Hematopoietic multipotent progenitor cell treated with erythropoietin and hydrocortisone succinate and interleukin-3 and kit ligand, for 17 days (in vitro differentiated cells): ENCODE data around the gene SRSF5.

Experiments
- DNase-seq: peaks from one replicate; pipeline ENCODE4 v3.0.0-alpha.2; 2015; ENCODE audit warnings: low spot score

The SRSF5 gene

DNA sequence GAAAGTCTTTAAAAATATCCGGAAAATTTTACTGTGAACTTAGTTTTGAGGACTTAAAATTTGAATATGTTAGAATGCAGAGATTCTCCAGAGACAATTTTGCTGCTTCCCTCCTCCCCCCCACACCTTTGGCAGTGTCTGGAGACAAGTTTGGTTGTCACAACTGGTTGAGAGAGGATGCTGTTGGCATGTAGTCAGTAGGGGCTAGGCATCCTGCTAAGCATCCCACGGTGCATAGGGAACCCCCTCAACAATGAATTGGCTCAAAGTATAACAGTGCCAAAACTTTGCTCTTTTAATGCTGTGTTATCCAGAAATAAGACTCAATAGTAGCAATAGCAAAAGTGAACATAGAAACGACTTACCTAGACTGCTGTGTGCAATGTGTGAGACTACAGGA, 3.6 kb downstream of the SRSF5 start:
- no peak for DNase-seq

DNA sequence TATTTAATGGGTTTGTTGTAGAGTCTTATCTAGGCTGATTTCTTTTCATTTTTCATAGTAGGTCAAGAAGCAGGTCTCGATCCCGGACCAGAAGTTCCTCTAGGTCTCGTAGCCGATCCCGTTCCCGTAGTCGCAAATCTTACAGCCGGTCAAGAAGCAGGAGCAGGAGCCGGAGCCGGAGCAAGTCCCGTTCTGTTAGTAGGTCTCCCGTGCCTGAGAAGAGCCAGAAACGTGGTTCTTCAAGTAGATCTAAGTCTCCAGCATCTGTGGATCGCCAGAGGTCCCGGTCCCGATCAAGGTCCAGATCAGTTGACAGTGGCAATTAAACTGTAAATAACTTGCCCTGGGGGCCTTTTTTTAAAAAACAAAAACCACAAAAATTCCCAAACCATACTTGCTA, 4.2 kb downstream of the SRSF5 start:
- no peak for DNase-seq

DNA sequence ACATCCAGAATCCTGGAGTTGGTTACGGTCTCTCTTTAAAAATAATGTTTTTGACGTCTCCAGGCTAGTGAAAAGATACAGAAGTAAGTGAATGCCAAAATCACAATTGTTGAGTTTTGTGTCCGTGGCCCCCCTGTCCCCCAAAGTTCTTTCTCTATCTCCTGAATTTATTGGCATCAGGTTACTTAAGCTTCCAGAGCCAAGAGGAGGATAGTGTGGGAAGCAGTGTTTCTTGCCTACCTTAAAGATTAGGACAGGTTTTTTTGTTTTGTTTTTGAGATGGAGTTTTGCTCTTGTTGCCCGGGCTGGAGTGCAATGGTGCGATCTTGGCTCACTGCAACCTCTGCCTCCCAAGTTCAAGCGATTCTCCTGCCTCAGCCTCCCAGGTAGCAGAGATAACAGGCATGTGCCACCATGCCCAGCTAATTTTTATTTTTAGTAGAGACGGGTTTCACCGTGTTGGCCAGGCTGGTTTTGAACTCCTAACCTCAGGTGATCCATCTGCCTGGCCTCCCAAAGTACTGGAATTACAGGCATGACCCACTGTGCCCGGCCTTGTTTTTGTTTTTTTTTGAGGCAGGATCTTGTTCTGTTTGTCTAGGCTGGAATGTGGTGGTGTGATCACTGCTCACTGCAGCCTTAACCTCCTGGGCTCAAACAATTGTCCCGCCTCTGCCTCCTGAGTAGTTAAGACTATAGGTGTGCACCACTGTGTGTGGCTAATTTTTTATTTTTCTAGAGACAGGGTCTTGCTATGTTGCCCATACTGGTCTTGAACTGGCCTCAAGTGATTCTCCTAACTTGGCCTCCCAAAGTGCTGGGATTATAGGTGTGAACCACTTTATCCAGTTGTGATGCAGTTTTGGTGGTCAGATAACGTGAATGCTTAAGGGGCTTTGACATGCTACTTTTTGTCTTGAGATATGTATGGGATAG, 5.4 kb downstream of the SRSF5 start:
- no peak for DNase-seq

DNA sequence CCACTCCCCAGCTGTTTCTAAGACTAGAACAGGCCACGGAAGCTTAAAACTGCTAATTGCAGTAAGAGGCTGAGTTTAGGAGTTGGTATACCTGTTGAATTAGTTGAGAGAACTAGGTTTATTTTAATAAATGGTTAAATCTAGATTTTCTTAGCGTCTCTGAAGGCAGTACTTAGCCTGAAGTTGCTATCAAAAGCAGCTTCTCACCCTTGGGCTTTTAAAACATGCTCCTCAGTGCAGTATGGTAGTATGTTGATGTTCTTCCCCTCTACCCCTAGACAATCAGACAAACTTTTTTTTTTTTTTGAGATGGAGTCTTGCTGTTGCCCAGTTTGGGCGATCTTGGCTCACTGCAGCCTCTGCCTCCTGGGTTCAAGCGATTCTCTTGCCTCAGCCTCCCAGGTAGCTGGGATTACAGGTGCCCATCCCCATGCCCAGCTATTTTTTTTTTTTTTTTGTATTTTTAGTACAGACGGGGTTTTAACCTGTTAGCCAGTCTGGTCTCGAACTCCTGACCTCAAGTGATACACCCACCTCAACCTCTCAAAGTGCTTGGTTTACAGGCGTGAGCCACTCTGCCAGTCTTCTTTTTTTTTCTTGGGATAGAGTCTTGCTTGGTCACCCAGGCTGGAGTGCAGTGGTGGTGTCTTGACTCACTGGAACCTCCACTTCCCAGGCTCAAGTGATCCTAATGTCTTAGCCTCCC, 6.8 kb downstream of the SRSF5 start:
- DNase-seq = no peak

DNA sequence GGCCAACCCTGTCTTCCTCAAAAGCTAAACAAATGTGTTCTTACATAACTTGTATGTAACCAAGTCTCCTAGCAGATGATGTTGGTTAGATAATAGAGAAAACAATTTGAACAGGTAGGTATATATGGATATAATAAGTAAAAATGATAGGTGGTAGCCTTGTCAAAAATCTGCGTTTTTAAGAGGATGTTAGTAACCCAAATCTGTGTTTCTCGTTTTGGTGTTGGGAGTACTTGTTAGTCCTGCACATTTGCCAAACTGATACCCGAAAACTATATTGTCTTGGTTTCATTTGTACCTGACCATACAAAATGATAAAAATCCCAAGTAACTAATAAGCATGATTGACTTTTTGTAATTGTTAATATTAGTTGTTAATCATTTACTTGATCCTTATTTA, 8.1 kb downstream of the SRSF5 start:
- no peak for DNase-seq

DNA sequence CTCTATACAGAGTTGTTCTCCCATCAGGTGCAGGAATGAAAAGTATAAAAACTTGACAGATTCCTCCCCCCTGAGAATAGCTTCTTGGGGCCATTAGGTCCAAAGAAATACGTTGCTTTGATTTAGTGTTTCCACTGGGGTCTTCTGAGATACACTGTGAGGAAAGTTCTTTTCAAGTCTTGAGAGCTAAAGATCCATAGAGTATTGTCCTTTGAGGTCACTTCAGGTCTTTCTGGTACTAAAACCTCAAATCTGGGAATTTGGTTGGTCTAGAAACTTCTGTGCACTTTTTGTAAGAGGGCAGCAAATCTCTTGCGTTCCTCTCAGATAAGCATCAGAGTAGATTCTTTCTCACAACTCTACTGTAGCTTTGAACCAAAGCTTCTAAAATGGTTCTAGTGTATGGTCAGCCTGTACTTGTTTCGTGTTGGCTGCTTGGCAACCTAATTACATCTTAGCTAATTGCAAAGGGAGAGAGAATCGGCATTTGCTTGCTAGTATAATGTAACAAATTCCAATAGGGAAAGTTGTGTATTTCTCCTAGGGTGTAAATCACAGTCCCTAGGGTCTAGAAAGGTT, 10.0 kb downstream of the SRSF5 start:
- DNase-seq = no peak

DNA sequence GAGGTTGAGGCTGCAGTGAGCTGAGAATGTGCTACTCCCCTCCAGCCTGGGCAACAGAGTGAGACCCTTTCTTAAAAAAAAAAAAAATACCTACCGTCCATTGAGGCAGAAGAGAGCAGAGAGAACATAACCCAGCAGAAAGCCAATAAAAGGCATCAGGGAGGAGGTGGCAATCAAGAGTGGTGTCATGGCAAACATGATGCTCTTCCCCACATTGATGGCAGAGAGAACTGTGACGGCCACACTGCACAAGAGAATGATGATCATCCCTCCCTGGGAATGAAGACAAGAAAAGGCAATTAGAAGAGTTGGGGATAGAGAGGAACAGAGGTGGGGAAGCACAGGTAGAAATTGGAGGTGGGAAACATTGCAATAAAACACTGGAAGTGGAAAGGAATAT, 12.1 kb downstream of the SRSF5 start:
- no peak for DNase-seq

DNA sequence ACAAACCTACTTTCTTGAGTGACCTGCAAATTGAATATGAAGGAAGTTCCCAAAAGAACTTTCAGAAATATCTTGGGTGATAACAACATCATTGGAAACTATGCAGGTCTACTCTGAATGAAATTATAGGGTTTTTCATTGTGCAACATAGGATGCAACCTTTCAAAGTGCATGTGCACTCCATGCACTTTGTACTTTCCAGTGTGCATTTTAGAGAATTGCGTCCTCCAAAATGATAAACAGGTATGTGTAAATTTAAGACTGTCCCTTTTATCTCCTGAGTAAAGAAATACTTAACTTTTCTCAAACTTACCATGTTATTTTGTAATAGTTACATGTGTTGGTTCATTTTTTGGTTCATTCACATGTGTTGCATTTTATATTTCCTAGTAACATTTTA, 13.2 kb downstream of the SRSF5 start:
- DNase-seq = no peak

DNA sequence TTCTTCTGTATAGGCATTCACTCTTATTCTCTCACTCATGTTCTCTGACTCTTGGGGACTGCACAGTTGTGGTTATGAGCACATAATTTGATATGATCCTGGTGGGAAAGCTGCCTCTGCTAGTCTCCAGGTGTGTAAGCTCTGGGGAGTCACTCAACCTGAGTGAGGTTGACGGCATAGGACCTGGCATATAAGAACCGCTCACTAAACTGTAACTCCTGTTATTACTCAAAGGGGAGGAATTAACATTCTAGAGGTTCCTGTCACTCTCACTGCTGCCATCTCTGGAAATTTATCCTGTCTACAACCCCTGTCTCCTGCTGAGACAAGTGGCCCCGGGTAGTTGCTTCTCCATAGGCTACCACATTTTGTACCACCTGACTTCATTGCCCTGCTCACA, 14.0 kb downstream of the SRSF5 start:
- DNase-seq = no peak

DNA sequence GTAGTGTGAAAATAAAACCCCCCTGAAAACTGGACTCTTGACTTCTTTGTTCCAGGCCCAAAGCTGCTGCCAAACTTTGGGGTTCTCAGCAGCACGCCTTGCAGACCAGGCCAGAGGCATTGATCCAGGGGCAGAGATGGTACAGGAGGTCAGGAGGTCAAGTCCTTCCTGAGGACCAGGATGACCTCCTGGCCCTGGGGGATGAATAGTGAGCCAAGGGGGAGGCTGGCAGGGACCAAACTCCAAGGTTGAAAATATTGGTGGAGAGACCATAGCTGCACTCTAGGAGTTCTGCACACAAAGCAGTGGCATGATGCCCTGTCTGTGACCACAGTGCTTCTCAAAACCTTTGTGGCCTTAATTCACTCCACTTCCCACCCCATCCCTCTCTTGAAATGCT, 18.0 kb downstream of the SRSF5 start:
- no peak for DNase-seq

DNA sequence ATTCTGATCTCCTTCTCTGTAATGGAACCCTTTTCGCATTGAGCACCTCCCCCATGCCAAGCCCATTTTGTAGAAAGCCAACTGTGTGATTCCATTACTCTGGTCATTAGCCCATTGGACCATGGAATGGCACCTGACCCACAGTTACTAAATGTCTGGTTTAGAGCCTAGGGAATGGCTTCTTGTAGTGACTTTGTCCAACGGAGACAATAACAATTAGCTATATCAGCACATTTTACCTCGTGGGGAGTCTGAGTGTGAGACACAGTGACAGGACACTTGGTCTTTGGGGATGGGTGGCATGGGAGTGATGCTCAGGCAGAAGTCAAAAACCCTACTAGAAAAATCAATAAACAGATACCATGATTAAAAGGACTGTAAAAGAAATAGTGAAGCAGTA, 19.7 kb downstream of the SRSF5 start:
- DNase-seq = no peak

DNA sequence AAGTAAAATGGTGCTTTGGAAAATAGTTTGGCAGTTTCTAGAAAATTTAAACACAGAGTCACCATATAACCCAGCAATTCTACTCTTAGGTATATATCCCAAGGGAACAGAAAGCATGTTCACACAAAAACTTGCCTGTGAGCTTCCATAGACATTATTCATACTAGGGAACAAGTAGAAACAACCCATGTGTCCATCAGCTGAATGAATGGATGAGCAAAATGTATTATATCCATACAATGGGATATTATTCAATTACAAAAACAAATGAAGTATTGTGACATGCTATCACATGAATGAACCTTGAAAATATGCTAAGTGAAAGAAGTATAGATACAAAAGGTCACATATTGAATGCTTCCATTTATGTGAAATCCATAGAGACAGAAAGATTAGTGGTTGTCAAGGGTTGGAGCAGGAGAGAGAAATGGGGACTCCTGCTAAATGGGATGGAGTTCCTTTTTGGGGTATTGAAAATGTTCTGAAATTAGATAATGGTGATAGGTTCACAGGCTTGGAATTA, 22.2 kb downstream of the SRSF5 start:
- no peak for DNase-seq

DNA sequence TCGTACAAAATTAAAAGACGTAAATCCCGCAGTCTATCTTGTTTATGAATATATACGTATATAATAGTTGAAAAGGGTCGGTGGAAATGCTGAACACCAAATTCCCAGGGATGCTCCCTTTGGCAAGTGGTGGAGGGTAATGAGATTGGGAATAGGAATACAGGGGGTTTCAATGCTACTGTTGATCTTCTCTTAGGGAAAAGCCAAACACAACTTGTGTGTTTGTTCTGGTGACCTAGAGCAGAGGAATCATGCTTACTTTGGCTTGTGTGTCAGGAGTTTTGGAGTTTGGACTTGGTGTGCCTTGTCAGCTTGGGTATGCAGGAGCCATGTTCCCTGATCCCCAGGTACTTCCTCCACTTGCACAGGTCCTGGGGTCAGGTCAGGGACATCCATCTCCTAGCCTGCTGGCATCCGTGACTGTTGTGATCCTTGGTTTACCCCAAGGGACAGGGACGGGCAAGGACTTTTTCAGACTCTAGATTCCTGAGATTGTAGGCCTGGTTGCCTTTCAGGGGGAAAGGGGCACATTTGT, 26.0 kb downstream of the SRSF5 start:
- no peak for DNase-seq

DNA sequence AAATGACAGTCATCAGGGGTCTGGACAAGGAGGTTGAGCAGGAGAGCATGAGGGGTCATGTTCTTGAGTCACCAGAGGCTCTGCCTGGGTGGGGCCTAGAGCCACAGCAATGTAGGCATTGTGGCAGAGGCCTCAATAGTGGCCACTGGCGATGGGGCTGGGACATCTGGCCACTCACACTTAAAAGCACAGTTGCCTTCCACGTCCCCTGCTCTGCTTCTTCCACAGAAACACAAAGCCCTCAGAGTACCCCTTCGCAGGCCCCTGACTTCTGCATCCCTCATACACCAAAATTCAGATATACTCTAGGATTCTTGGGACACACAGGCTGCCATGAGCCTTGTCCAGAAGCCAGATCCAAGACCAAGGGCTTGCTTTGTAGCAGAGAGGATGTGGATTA, 27.8 kb downstream of the SRSF5 start:
- no peak for DNase-seq

DNA sequence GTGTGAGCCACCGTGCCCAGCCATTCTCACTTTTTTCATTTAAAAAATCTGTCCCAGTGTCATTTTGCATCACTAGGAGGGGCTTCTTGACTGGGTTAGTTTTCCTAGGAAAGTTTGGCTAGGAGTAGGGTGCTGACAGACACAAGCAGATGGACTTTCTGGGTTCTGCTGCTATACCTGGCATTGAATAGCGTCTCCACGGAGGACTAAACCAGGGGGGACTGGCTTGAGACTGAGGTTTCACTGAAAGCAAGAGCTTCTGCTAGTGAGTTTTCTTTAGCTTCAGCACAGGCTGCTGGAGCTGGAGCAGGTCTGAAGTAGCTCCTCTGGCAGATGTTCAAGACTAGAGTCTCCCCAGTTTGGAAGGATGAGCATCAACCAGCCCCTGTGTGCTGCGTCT, 28.7 kb downstream of the SRSF5 start:
- no peak for DNase-seq

DNA sequence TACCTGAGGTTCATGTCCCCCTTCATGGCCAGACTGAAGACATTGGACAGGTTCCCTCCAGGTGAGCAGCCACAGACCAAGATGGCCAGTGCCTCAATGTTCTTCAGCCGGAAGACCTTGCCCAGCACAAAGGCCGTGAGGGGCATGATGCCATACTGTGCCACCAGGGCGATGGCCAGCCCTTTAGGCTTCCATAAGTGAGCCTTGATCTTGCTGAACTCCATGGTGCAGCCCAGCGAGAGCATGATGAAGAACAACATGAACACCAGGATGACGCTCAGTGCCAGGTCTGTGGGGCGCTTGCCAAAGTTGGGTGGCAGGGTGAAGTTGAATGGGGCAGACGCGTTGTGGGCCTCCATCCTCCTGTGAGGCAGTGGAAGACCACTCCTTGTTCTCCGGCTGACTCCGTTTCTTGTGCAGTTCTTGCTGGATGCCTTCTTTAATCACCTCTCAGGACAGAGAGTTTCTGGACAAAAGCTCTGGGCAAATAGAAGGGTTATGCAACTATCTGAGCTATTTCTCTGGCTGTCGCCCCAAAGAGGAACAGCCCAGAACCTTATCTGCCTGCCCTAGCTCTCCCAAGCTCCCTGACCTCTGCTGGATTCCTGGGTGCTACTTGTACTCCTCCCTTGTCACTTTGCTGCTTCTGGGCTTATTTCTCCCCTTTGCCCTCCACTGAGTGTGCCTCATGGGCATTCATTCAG, 30.0 kb downstream of the SRSF5 start, which contains the start of gene SLC10A1:
Gene SLC10A1, minus strand, starts transcription at position 445 of the 704 bp plus-strand sequence. Its CDS starts 86 bp downstream, at position 359.
- no peak for DNase-seq

DNA sequence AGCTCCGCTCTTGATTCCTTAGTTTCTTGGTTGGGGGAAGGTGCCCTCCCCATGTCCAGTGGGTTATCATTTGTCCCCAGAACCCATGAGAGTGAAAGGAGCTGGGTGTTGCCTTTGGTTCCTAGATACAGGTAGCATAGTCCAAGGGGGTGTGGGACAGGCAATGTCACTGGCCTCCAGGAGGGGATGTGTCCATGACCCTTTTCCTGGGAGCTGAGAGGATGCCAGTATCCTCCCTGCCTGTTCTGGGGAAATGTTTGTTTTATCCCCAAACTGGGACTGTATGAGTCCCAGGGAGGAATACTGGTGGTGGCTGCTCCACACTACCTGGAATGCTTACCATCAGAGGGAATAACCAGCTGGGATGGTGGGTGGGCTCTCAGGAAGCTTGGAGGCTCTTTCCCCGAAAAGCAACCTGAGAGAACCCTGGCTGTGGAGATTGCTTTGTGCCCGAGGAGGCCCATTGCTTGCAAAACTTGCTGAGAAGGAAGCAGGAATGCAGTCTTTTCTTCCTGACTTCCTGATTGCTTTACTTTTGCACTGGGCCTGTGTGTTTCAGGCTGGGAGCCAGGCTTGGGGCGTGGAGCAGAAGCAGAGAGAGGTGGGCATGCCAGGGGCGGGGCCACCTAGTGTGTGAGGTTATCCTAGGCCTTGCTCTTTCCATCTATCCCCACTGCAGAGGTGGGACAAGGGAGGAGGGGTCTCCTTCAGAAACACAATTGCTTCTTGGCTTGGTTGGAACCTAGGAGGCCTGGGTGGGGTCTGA, 30.8 kb downstream of the SRSF5 start:
- DNase-seq = no peak

DNA sequence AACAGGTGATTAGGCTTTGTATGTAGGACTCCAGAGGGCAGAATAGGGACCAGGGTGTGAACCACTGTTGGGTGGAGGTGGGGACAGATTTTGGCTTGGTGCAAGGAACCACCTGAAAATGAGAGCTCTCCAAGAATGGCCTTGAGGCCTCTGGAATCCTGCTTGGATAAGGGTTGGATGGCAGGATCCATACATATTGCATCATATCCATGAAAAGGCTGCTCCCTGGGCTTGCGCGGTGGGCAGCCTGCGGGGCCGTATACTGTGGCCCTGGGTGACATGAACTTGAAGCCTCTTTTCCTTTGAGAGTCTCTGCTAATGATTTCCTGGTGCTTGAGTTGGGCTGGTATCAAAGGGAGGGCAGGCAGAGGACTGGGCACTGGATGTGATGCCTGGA, 31.4 kb downstream of the SRSF5 start:
- no peak for DNase-seq

DNA sequence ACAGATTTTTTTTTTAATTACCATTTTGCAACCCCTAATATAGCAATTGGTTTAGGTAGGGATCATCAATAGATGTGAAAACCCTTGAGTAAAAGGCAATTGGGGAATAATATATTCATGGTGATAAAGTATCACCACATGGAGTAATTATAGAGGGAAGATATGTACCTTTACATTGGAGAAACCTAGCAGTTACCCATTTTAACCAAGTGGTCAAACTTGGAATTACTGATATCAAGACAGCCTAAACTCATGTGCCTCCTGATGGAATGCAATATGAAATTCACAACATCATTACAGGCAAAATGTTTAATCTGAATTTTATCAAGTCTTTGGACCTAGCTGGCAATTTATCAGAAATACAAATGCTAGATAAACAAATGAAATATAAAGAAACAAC, 36.8 kb downstream of the SRSF5 start:
- no peak for DNase-seq

DNA sequence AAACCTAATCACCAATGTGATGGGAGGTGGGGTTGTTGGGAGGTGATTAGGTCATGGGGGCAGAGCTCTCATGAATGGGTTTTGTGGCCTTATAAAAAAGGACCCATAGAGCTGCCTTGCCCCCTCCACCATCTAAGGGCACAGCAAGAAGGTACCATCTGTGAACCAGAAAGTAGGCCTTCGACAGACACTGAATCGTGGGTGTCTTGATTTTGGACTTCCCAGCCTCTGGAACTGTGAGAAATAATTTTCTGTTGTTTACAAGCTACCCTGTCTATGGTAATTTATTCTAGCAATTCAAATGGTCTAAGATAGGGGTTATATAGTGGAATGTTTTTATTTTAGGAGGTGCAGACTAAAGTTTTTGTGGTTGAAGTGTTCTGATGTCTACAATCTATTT, 38.0 kb downstream of the SRSF5 start:
- no peak for DNase-seq

DNA sequence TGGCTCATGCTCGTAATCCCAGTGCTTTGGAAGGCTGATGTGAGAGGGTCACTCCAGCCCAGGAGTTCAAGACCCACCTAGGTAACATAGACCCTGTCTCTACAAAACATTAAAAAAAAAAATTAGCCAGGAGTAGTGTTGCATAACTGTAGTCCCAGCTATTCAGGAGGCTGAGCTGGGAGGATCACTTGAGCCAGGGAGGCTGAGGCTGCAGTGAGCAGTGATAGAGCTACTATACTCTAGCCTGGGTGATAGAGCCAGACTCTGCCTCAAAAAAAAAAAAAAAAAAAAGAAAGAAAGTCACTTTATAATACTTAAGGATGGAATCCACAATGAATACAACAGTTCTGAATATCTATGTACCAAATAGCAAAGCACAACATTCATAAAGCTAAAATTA, 40.2 kb downstream of the SRSF5 start:
- DNase-seq = no peak
